HCT116 (cell line): ENCODE data around the gene CLPTM1L. TPM values are rescaled to one million over a fixed set of nuclear protein-coding genes. Genes with fewer than 3 reads are reported as not detected.
"Not testable (repeated sequence)": the region's sequence is repeated elsewhere in the genome, so short reads cannot be mapped to it uniquely, and the experiment has no call there.

ENCODE experiments used
- ATAC-seq: fragments of 200-7000 bp; cut with Tn5 transposase; 2 replicates; pipeline ENCODE4 v1.9.1; 2020; ENCODE audit warnings: mild to moderate bottlenecking, moderate library complexity
- BruUV-seq: library from RNA; stranded (reverse); fragments of 400-500 nt; replicated peaks from 2 replicates; lab custom pipeline; 2021; lab: Mats Ljungman, UMichigan
- CTCF ChIA-PET: fragments of 300-600 bp; sonication (Branson Sonifier 250); formaldehyde crosslinking; loops from one replicate; lab custom pipeline; 2021; ENCODE audit warnings: antibody characterized with exemption; lab: Charles Lee
- POLR2A ChIA-PET: fragments of 300-600, 350-600 bp; sonication (Branson Sonifier 250); formaldehyde crosslinking; loops from one replicate; lab custom pipeline; 2021; ENCODE audit warnings: antibody characterized with exemption; lab: Charles Lee
- RAD21 ChIA-PET, 2 experiments: fragments of 300-600 bp; sonication (Branson Sonifier 250); formaldehyde crosslinking; loops; one replicate each; lab custom pipeline; 2023; ENCODE audit warnings: low total read pairs in 2 of 2; ENCODE audit not compliant: uncharacterized antibody in 2 of 2, unreplicated experiment in 2 of 2, low non-redundant PET in 1 of 2; lab: Charles Lee
- DNase-seq: peaks from one replicate; pipeline ENCODE4 v3.0.0-alpha.2; 2010; ENCODE audit warnings: low read depth, low spot score
- H2AFZ ChIP-seq: fragments of 200-600 bp; shearing (Covaris generic), sonication (generic); 2 replicates; pipeline ENCODE4 v1.6.1; 2017; ENCODE audit warnings: low read depth, mixed run types, mixed read lengths, antibody characterized with exemption, low read length; ENCODE audit not compliant: poor library complexity, severe bottlenecking
- H3K27ac ChIP-seq: 2 replicates; pipeline ENCODE4 v1.5.1; 2012; ENCODE audit warnings: low read depth, low read length
- H3K27me3 ChIP-seq: fragments of 200-600 bp; sonication (generic); 2 replicates; pipeline ENCODE4 v1.6.1; 2016; ENCODE audit warnings: mixed run types, low read length, mixed read lengths; ENCODE audit not compliant: insufficient read depth
- H3K36me3 ChIP-seq, 2 experiments: fragments of 200-500 bp in 1 of 2; fragments of 200-600 bp in 1 of 2; sonication (Bioruptor generic) in 1 of 2; sonication (generic) in 1 of 2; 2 replicates each; pipeline versions ENCODE4 v1.5.1 to v1.6.1; 2014 to 2016; ENCODE audit warnings: low read length in 2 of 2, inconsistent platforms in 1 of 2, mixed read lengths in 1 of 2, mixed run types in 1 of 2; ENCODE audit not compliant: insufficient read depth in 2 of 2, control insufficient read depth in 1 of 2
- H3K4me1 ChIP-seq, 2 experiments: fragments of 200-600 bp in 1 of 2; sonication (generic) in 1 of 2; 2 replicates each; pipeline versions ENCODE4 v1.5.1 to v1.6.1; 2012 to 2017; ENCODE audit warnings: low read length in 2 of 2, inconsistent platforms in 1 of 2, mild to moderate bottlenecking in 1 of 2, mixed read lengths in 1 of 2, mixed run types in 1 of 2, moderate library complexity in 1 of 2; ENCODE audit not compliant: insufficient read depth in 2 of 2, control insufficient read depth in 1 of 2
- H3K4me2 ChIP-seq: fragments of 200-600 bp; sonication (generic); 2 replicates; pipeline ENCODE4 v1.6.1; 2017; ENCODE audit warnings: mixed run types, low read length, mixed read lengths
- H3K4me3 ChIP-seq, 2 experiments: fragments of 200-600 bp in 1 of 2; sonication (generic) in 1 of 2; replicated peaks in 1 of 2; 2 replicates each; pipeline ENCODE4 v1.5.1; 2011 to 2016; ENCODE audit warnings: low read length in 2 of 2, control low read depth in 1 of 2, low read depth in 1 of 2, mild to moderate bottlenecking in 1 of 2, mixed read lengths in 1 of 2, mixed run types in 1 of 2
- H3K79me2 ChIP-seq: fragments of 200-600 bp; sonication (generic); 2 replicates; pipeline ENCODE4 v1.6.1; 2017; ENCODE audit warnings: mild to moderate bottlenecking, mixed run types, low read length, moderate library complexity, mixed read lengths; ENCODE audit not compliant: insufficient read depth
- H3K9ac ChIP-seq: fragments of 200-600 bp; sonication (generic); 2 replicates; pipeline ENCODE4 v1.6.1; 2016; ENCODE audit warnings: low read length, mixed read lengths
- H3K9me2 ChIP-seq: fragments of 200-600 bp; sonication (generic), shearing (Covaris generic); 2 replicates; pipeline ENCODE4 v1.6.1; 2017; ENCODE audit warnings: mixed run types, mild to moderate bottlenecking, moderate library complexity; ENCODE audit not compliant: insufficient read depth
- H3K9me3 ChIP-seq, 2 experiments: fragments of 200-500 bp in 1 of 2; fragments of 200-600 bp in 1 of 2; sonication (Bioruptor generic) in 1 of 2; sonication (generic) in 1 of 2; 2 replicates each; pipeline ENCODE4 v1.6.1; 2014 to 2017; ENCODE audit warnings: low read length in 2 of 2, mixed read lengths in 2 of 2, inconsistent platforms in 1 of 2, low read depth in 1 of 2, mild to moderate bottlenecking in 1 of 2, mixed run types in 1 of 2, moderate library complexity in 1 of 2; ENCODE audit not compliant: control insufficient read depth in 1 of 2, insufficient read depth in 1 of 2
- H4K20me1 ChIP-seq: fragments of 200-600 bp; sonication (generic), shearing (Covaris generic); 2 replicates; pipeline ENCODE4 v1.6.1; 2017; ENCODE audit warnings: mixed run types, mild to moderate bottlenecking, moderate library complexity; ENCODE audit not compliant: insufficient read depth
- intact Hi-C: fragments of 100-400 bp; cut with micrococcal nuclease; formaldehyde crosslinking; loops from 2 replicates; pipeline ENCODE4 v1.10.0; 2022
- total RNA-seq: library from RNA; stranded (reverse); gene quantifications from one replicate; pipeline ENCODE4 v1.2.1, GENCODE V29; 2021; ENCODE audit not compliant: unreplicated experiment

CLPTM1L gene
- total RNA-seq, 1 experiment from 2014 or later, result 98.4 TPM

- H3K4me3 ChIP-seq, H3K27ac ChIP-seq, H2AFZ ChIP-seq, H3K9me3 ChIP-seq, H4K20me1 ChIP-seq, ATAC-seq, DNase-seq, H3K4me1 ChIP-seq, intact Hi-C loops, BruUV-seq, H3K36me3 ChIP-seq, POLR2A ChIA-PET, RAD21 ChIA-PET, CTCF ChIA-PET, H3K9ac ChIP-seq, H3K27me3 ChIP-seq, H3K4me2 ChIP-seq, H3K79me2 ChIP-seq, H3K9me2 ChIP-seq: not testable (repeated sequence)
Measured at GRCh38 chr5:1290956-1291355, 53.9 kb downstream of the CLPTM1L start.

DNA sequence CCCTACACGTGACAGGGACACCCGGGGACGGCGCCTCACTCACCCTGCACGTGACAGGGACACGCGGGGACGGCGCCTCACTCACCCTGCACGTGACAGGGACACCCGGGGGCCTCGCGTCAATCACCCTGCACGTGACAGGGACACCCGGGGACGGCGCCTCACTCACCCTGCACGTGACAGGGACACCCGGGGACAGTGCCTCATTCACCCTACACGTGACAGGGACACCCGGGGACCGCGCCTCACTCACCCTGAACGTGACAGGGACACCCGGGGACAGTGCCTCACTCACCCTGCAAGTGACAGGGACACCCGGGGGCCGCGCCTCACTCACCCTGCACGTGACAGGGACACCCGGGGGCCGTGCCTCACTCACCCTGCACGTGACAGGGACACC is 55.3 kb downstream of the CLPTM1L start:
- H2AFZ ChIP-seq, H3K4me1 ChIP-seq, CTCF ChIA-PET, H3K36me3 ChIP-seq, RAD21 ChIA-PET, H4K20me1 ChIP-seq, H3K9ac ChIP-seq, H3K4me2 ChIP-seq, H3K9me3 ChIP-seq, ATAC-seq, H3K27ac ChIP-seq, H3K4me3 ChIP-seq, intact Hi-C loops, BruUV-seq, H3K9me2 ChIP-seq, DNase-seq, POLR2A ChIA-PET, H3K79me2 ChIP-seq, H3K27me3 ChIP-seq: not testable (repeated sequence)
